Activated CD4-positive, alpha-beta T cell treated with anti-CD3 and anti-CD28 coated beads for 4 hours (primary cell): ENCODE data around the gene SMOC2.

Source experiments
- DNase-seq, 2 donors: peaks; one replicate each; pipeline ENCODE4 v3.0.0-alpha.2; 2020

The SMOC2 gene

DNA sequence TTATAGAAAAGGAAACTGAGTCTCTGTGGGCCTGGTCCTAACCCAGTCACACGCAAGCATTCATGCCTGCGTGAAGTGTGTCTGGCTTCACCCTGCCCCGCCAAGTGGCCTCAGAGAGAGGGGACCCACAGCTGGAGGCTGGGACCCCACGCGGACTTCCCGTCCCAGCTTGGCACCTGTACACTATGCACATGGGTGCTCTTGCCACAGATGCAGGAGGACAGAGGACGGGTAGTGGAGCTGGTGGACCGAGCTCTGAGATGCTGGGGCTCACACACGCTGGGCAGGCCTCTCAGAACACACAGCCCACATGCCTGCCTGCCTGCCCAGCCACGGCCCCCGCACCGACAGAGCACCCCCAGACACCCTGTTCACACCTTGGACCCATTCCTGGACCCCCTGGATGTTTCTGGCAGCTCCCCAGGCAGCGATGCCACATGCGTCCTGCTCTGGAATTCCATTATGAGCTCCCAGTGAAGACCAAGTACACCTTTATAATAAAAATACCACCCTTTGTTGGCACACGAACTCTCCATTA, 24.9 kb upstream of the SMOC2 start:
- DNase-seq: no peak

GRCh38 chr6:168416531-168416930, 24.5 kb upstream of the SMOC2 start:
- DNase-seq: no peak

- no peak for DNase-seq
These were observed 23.8 kb upstream of the SMOC2 start for GRCh38 chr6:168417191-168417590.

GRCh38 chr6:168417679-168418557, 23.1 kb upstream of the SMOC2 start:
- no peak for DNase-seq

- DNase-seq: no peak
These were observed 22.3 kb upstream of the SMOC2 start for GRCh38 chr6:168418711-168419121.

DNA sequence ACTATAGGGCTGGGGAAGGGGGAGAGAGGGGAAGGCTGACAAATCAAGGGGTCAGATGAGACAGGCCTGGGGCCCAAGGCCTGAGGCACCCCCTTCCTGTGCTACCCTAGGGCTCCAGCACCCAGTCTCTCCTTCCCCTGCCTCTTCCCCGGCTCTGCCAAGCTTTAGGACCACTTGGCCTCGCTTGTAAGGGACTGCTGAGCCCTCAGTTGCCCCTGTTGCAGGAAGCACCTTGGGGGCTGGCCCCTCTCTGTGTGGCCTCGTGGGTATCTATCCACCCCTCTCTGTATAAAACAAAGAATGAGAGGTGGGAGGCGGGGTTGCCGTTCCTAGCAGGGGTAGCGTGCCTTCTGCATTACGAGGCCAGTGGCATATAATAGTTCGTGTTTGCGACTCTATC, 21.4 kb upstream of the SMOC2 start:
- no peak for DNase-seq

GRCh38 chr6:168420084-168420483, 20.9 kb upstream of the SMOC2 start:
- no peak for DNase-seq

- no peak for DNase-seq
These were observed 20.3 kb upstream of the SMOC2 start for GRCh38 chr6:168420706-168421105.

DNA sequence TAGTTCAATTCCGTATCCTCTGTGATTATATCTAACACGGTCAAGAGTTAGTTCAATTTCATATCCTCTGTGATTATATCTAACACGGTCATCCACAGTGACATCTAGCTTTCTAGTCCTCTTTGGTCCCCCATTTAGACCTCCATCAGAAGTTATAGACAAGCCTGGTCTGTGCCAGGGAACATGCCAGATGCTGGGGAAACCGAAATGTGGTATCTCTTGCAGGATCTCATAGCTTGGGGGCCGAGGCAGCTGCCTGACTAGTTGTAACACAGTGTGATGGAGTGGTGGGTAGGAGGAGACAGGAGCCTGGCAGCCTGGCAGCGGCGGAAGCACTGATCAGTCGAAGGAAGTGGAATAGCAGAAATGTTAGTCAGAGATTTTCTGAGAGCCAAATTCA, 13.8 kb upstream of the SMOC2 start:
- no peak for DNase-seq

- no peak for DNase-seq
These were observed 12.7 kb upstream of the SMOC2 start for GRCh38 chr6:168428052-168428826.

DNA sequence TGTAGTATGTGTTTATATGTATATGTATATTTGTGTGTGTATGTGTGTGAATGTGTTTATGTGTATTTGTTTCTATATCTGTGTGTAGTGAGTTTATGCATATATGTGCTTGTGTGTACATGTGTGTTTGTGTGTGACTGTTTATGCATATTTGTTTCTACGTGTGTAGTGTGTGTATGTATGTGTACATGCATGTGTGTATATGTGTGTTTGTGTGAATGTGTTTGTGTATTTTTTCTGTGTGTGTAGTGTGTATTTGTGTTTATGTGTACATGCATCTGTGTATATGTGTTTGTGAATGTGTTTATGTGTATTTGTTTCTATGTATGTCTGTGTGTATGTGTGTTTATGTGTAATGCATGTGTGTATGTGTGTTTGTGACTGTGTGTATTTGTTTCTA, 12.1 kb upstream of the SMOC2 start:
- no peak for DNase-seq

DNA sequence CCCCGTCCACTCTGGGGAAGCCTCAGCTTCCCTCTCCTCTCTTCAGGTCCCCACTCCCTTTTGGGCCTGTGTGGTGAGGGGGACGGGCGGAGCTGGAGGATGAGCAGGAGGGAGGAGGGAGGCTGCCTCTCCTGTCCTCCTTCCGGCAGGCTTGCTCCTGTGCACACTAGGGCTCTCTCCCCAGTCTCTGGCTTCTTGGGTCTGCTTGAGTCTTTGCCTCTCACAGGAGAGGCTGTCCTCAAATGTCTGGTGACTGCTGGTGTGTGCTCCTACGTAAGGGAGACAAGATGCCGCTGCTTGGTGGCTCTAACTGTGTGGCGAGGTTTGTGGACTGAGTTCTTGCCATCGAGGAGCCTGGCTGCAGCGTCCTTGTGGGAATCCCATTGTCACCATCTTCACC, 8.8 kb upstream of the SMOC2 start:
- no peak for DNase-seq

DNA sequence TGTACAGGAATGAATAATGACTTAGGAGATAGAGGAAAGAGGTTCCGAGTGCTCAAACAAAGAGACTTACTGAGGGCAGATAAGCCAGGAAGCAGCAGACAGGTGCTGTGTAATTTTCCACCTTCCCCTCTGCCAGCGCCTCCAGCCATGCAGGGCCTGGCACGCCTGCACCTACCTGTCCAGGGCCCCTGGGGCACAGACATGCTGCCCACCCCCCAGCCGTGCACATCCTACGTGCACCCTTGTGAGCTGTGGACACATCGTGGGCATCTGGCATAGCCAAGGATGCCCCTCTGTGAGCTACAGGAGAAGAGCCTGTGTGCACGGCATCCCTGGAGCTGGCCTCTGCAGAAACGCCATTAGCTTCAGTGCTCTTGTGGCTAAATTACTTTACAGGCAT, 7.1 kb upstream of the SMOC2 start:
- DNase-seq: no peak

- no peak for DNase-seq
These were observed 6.5 kb upstream of the SMOC2 start for GRCh38 chr6:168434505-168434904.

- no peak for DNase-seq
These were observed 3.2 kb upstream of the SMOC2 start for GRCh38 chr6:168437751-168438150.

GRCh38 chr6:168438783-168439520, 2.0 kb upstream of the SMOC2 start:
- DNase-seq: no peak

GRCh38 chr6:168439794-168440450, 1.1 kb upstream of the SMOC2 start:
- no peak for DNase-seq

DNA sequence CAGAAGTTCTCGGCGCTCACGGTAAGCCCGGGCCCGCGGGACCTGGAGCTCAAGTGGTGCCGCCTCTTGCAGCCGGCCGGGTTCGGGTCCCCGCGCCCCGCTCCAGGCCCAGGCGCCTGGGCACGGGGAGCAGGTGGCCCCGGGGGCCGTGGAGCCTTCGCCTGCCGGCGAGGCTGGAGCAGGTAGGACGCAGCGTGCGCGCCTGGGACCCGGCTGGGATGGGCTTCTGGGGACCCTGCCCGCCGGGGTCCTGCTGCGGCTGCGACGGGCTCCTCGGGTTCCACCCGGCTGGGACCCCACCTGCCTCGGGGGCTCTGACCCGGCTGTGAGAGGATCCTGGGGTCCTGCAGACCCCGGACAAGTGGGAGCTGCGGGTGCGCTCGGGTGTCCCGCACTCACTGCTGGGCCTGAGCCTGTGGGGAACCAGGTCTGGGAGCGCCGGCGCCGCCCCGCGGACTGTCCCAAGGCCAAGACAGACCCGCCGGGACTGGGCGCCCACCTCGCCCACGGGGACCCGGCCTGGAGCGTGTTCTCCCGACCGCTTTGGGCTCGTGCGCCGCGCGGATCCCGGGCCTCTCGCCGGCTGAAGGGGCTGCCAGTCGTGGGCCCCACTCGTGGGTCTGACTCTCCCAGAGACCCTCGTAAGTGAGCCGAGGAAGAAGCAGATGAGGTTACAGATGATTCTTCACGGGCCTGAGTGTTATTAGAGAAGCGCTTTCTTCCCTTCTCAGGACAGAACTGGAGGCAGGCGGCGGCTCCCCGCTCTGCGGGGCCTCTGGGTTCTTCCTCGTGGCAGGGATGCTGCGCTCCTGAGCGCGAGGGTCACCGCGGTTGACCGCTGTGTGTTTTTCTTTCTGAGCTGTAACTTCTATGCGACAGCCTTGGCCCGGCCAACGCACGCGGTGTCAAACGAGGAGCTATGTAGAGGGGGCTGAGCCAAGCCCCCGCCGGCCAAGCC, 729 bp downstream of the SMOC2 start:
- no peak for DNase-seq

DNA sequence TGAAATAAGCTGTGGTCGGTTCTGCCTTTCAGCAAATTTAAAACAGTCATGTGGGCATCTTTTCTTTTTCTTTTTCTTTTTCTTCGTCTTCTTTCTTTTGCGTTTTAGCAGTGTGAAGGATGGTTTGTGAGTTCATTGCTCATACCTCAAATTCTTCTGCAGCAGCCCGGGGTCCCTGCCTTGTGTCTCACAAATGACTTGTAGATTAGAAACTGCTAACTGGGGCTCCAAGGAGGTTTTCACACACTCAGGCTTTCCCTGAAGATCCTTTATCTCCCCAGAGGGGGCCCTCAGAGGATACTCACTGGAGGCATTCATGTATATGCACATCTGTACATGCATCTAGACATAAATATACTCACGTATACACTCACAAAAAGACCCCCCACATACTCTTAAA, 1.7 kb downstream of the SMOC2 start:
- DNase-seq: no peak

DNA sequence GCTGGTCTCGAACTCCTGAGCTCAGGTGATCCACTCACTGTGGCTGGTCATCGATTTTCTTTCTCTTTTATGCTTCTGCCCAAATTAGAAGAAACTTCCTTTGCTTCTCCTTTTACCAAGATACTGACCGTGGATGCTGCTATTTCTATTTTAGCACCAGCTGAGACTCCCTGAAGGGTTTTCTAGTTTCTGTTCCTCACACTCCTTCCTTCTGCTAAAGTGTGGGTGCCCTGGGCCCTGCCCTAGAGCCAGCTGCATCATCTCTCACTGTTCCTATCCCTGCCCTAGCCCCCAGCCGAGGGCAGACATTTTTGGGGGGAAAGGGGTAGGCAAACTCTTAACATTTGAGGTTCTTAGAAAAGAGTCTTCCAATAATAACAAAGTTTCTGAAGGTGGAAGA, 6.3 kb downstream of the SMOC2 start:
- DNase-seq: no peak

DNA sequence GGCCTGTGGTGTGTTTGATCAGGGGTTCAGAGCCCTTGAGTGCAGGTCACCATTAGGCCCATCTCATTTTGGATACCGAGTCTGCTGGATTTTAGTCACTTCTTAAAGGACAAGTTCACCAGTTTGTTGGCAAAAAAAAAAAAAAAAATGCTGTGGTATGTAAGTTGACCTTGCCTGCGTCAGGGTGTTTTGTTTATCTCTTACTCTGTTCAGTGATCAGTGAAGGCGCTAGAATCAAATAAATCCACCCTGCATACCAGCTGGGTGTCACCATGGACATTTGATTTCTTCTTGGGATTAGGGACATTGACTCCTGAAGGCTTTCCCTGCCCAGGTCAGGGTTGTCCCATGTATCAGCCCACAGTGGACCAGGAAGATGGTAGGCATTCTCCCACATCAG, 6.7 kb downstream of the SMOC2 start:
- DNase-seq: no peak
